Measurements from ENCODE around the gene CALY.

DNA sequence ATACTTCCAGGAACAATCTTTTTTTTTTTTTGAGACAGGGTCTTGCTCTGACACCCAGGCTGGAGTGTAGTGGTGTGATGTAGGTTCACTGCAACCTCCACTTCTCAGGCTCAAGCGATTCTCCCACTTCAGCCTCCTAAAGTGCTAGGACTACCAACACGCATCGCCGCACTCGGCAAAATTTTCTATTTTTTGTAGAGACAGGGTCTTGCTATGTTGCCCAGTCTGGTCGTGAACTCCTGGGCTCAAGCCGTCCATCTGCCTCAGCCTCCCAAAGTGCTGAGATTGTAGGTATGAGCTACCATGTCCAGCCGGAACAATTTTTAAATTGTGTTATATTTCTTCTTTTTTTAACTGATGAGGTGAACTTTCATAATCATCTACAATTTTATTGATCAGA, 25.9 kb downstream of the CALY start:
- TF ChIP-seq CTCF (IDR thresholded peaks at IDR 0.05) (no peak), ZFX (IDR thresholded peaks at IDR 0.05; ENCODE audit: borderline replicate concordance) (no peak)

Data from 22Rv1 (cell line).